OCI-LY1 (cell line): ENCODE results near the gene NEUROD6.

Experiments
- CTCF ChIP-seq: fragments of 200-600 bp; sonication (generic), shearing (Covaris generic); IDR thresholded peaks from 2 replicates; pipeline ENCODE4 v1.5.1; 2017; ENCODE audit warnings: mild to moderate bottlenecking, antibody characterized with exemption, low read length, moderate library complexity, mixed read lengths
- EZH2 ChIP-seq: fragments of 200-600 bp; sonication (generic), shearing (Covaris generic); IDR thresholded peaks from 2 replicates; pipeline ENCODE4 v1.8.0; 2017; ENCODE audit warnings: borderline replicate concordance, mixed run types, mild to moderate bottlenecking, antibody characterized with exemption, low read length, moderate library complexity, mixed read lengths

GRCh38 chr7:31384466-31384865, 43.9 kb upstream of the NEUROD6 start:
- TF ChIP-seq CTCF (no peak), EZH2 (no peak)
